GDM1 (cell line): ENCODE data around the gene EPHA7.

Source experiments
- DNase-seq: peaks from one replicate; lab custom pipeline; 2025; lab: John Stamatoyannopoulos, UW

EPHA7 gene

GRCh38 chr6:93419304-93420162 lies at the start of gene EPHA7:
Gene EPHA7 (minus strand): TSS chr6:93419559. CDS start chr6:93419341, 218 bp downstream.
- DNase-seq, result no peak

- no peak for DNase-seq
Measured at GRCh38 chr6:93468291-93468690, 48.9 kb upstream of the EPHA7 start.

- no peak for DNase-seq
Measured at GRCh38 chr6:93454533-93454932, 35.2 kb upstream of the EPHA7 start.

GRCh38 chr6:93453956-93454355 lies 34.6 kb upstream of the EPHA7 start:
- DNase-seq, result no peak

- no peak for DNase-seq
Measured at GRCh38 chr6:93447874-93448273, 28.5 kb upstream of the EPHA7 start.

GRCh38 chr6:93437491-93437890 lies 18.1 kb upstream of the EPHA7 start:
- DNase-seq, result no peak

- DNase-seq, result no peak
Measured at GRCh38 chr6:93433592-93433991, 14.2 kb upstream of the EPHA7 start.

- DNase-seq, result no peak
Measured at GRCh38 chr6:93424303-93425064, 5.1 kb upstream of the EPHA7 start.

GRCh38 chr6:93423542-93423941 lies 4.2 kb upstream of the EPHA7 start:
- peak; percentile 24 for DNase-seq

- DNase-seq, result no peak
Measured at GRCh38 chr6:93420163-93420795, 920 bp upstream of the EPHA7 start.

GRCh38 chr6:93418408-93419303 lies 703 bp downstream of the EPHA7 start:
- no peak for DNase-seq

GRCh38 chr6:93418033-93418407 lies 1.3 kb downstream of the EPHA7 start:
- no peak for DNase-seq

GRCh38 chr6:93417421-93418013 lies 1.8 kb downstream of the EPHA7 start:
- no peak for DNase-seq

- DNase-seq, result no peak
Measured at GRCh38 chr6:93416571-93417420, 2.6 kb downstream of the EPHA7 start.

- no peak for DNase-seq
Measured at GRCh38 chr6:93413190-93413589, 6.2 kb downstream of the EPHA7 start.

GRCh38 chr6:93412452-93412851 lies 6.9 kb downstream of the EPHA7 start:
- no peak for DNase-seq

- no peak for DNase-seq
Measured at GRCh38 chr6:93407186-93407585, 12.2 kb downstream of the EPHA7 start.

- DNase-seq, result no peak
Measured at GRCh38 chr6:93403390-93403789, 16.0 kb downstream of the EPHA7 start.

- no peak for DNase-seq
Measured at GRCh38 chr6:93398723-93399122, 20.6 kb downstream of the EPHA7 start.

GRCh38 chr6:93394471-93394870 lies 24.9 kb downstream of the EPHA7 start:
- no peak for DNase-seq
